Measurements from ENCODE around the gene EFNA2. TPM values are rescaled to one million over a fixed set of nuclear protein-coding genes. Genes with fewer than 3 reads are reported as not detected.
A peak's percentile ranks its signal among the peaks of the same experiment; 100 is the strongest.
"Not testable (repeated sequence)": the region's sequence is repeated elsewhere in the genome, so short reads cannot be mapped to it uniquely, and the experiment has no call there.

Gene EFNA2
- total and polyA plus RNA-seq, 2 experiments from 2014 or later: 2.7 to 10.3 TPM

DNA sequence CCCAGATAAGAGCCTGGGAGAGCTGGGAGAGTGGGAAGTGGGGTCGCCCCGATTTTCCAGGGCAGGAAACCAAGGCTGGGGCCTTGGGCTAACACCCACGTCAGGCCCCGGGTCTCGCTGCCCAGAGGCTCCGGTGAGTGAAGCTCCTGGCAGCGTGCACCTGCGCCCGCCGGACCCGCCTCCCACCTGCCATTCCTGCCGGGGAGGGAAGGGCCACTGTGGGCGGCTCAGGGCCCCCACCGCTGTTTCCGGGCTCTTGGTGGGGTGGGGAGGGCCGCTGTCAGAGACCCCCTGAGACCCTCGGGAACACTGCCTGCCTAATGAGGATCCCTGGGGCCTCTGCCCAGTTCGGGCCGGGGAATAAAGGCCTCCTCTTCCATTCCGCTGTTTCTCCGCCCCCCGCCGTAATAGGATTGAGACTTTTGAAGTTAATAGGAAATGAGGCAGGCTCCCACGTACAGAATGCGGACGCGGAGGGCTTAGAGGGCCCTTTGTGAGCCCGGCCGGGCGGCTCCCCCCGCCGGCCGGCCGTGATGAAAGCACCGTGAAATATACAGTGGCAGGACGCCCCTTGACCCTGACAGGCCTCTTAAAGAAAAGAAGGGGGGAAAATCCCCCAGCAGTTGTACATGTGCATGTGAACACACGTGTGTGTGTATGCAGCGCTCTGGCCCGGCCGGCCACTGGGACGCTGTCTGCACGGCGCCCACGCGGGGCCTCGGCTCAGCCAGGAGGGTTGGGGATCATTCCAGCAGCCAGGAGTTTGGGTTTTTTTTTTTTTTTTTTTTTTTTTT, 33.2 kb downstream of the EFNA2 start:
- Histone ChIP-seq H3K27ac (ENCODE audit: low read depth) (no peak overlapping the region), H4K20me1 (replicated peaks; ENCODE audit: insufficient read depth) (no peaks in the 10 kb centered on the region; the same call in 1 of the 2 replicates), H3K27me3 (ENCODE audit: insufficient read depth) (peaks cover 9% of the 10 kb centered on the region; the same call in 1 of the 2 replicates), H3K36me3 (ENCODE audit: insufficient read depth) (no peaks in the 10 kb centered on the region), H3K4me1 (ENCODE audit: insufficient read depth) (no peaks in the 10 kb centered on the region), H3K4me2 (no peak overlapping the region), H2AFZ (peak overlapping the region; percentile 52; the same call in 1 of the 2 replicates), H3F3A (replicated peaks; ENCODE audit: low read depth) (0 out of 2 replicates have a peak, but pooled peaks cover 2% of the 10 kb centered on the region), H3K79me2 (replicated peaks; ENCODE audit: insufficient read depth) (no peaks in the 10 kb centered on the region), H3K4me3 (no peak overlapping the region), H3K9me2 (ENCODE audit: insufficient read depth) (no peaks in the 10 kb centered on the region)
- Mint-ChIP-seq H3K4me1 (no peaks in the 10 kb centered on the region; the same call in 2 of the 3 replicates), H3K9me3 (no peaks in the 10 kb centered on the region), H3K27me3 (ENCODE audit: insufficient read depth, low read depth, poor library complexity) (peaks cover 26% of the 10 kb centered on the region), H3K27ac (no peak overlapping the region), H3K4me3 (no peak overlapping the region), H3K36me3 (ENCODE audit: low read depth) (no peaks in the 10 kb centered on the region)
- peak; percentile 12 for ATAC-seq
- no peak for TF ChIP-seq EZH2 (IDR thresholded peaks at IDR 0.05; ENCODE audit: low read depth, unreplicated experiment)
- TF ChIP-seq, protein P1, sequence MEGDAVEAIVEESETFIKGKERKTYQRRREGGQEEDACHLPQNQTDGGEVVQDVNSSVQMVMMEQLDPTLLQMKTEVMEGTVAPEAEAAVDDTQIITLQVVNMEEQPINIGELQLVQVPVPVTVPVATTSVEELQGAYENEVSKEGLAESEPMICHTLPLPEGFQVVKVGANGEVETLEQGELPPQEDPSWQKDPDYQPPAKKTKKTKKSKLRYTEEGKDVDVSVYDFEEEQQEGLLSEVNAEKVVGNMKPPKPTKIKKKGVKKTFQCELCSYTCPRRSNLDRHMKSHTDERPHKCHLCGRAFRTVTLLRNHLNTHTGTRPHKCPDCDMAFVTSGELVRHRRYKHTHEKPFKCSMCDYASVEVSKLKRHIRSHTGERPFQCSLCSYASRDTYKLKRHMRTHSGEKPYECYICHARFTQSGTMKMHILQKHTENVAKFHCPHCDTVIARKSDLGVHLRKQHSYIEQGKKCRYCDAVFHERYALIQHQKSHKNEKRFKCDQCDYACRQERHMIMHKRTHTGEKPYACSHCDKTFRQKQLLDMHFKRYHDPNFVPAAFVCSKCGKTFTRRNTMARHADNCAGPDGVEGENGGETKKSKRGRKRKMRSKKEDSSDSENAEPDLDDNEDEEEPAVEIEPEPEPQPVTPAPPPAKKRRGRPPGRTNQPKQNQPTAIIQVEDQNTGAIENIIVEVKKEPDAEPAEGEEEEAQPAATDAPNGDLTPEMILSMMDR (conservative IDR thresholded peaks at IDR 0.05; ENCODE audit: low read depth in 2 of 2): peak in 1 of 2 experiments; percentile 18; a peak in 1 of 4 replicates
- peak; percentile 52 for DNase-seq (ENCODE audit: low spot score)

DNA sequence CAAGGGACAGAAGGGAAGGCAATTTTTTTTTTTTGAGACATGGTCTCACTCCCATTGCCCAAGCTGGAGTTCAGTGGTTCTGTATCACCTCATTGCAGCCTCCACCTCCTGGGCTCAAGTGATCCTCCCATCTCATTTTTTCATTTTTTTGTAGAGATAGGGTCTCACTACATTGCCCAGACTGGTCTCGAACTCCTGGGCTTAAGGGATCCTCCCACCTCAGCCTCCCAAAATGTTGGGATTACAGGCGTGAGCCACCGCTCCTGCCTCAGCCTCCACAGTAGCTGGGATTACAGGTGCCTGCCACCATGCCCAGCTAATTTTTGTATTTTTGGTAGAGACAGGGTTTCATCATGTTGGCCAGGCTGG, 34.6 kb downstream of the EFNA2 start:
- H3K9me3 Mint-ChIP-seq; H3F3A ChIP-seq (replicated peaks; ENCODE audit: low read depth); H2AFZ ChIP-seq; H3K79me2 ChIP-seq (replicated peaks; ENCODE audit: insufficient read depth); H3K4me2 ChIP-seq; H3K36me3 Mint-ChIP-seq (ENCODE audit: low read depth); ATAC-seq; H3K4me3 Mint-ChIP-seq; H3K27ac Mint-ChIP-seq; H4K20me1 ChIP-seq (replicated peaks; ENCODE audit: insufficient read depth); H3K4me1 Mint-ChIP-seq; H3K36me3 ChIP-seq (ENCODE audit: insufficient read depth); H3K4me1 ChIP-seq (ENCODE audit: insufficient read depth); H3K4me3 ChIP-seq; H3K9me2 ChIP-seq (ENCODE audit: insufficient read depth); H3K27ac ChIP-seq (ENCODE audit: low read depth); DNase-seq (ENCODE audit: low spot score): not testable (repeated sequence)
- H3K27me3 Mint-ChIP-seq (ENCODE audit: insufficient read depth, low read depth, poor library complexity): peaks cover 25% of the 10 kb centered on the region
- H3K27me3 ChIP-seq (ENCODE audit: insufficient read depth): peaks cover 19% of the 10 kb centered on the region; the same call in 1 of the 2 replicates

DNA sequence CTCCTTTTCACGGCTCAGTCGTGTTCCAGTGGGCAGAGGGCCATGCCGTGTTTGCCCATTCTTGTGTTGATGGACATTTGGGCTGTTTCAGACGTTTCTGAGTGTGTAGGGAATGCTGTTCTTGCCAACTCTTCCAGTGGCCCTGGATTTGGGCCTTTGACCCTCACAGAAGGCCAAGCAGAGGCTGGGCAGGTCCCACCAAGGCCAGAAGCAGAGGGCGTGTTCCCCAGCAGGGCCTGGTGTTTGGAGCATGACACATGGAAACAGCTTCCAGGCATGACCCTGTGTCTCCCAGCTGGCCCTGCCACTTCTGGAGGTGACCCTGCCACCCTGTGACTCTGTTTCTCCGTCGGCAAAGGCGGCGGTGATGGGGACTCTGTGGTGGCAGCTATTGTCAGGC, 35.9 kb downstream of the EFNA2 start:
- H3K79me2 ChIP-seq (replicated peaks; ENCODE audit: insufficient read depth): no peaks in the 10 kb centered on the region
- DNase-seq (ENCODE audit: low spot score): no peak
- no peaks in the 10 kb centered on the region for H3K9me2 ChIP-seq (ENCODE audit: insufficient read depth)
- H3K27ac ChIP-seq (ENCODE audit: low read depth): no peak overlapping the region
- peaks cover 13% of the 10 kb centered on the region; the same call in 1 of the 2 replicates for H3K27me3 ChIP-seq (ENCODE audit: insufficient read depth)
- H3K9me3 Mint-ChIP-seq: no peaks in the 10 kb centered on the region
- H3K27ac Mint-ChIP-seq: no peak overlapping the region
- no peaks in the 10 kb centered on the region for H4K20me1 ChIP-seq (replicated peaks; ENCODE audit: insufficient read depth)
- H3K36me3 ChIP-seq (ENCODE audit: insufficient read depth): no peaks in the 10 kb centered on the region
- H3K4me2 ChIP-seq: no peak overlapping the region
- no peaks in the 10 kb centered on the region for H3F3A ChIP-seq (replicated peaks; ENCODE audit: low read depth)
- H3K36me3 Mint-ChIP-seq (ENCODE audit: low read depth): no peaks in the 10 kb centered on the region
- H3K4me1 Mint-ChIP-seq: peaks cover 2% of the 10 kb centered on the region; the same call in 1 of the 3 replicates
- ATAC-seq: no peak
- H3K27me3 Mint-ChIP-seq (ENCODE audit: insufficient read depth, low read depth, poor library complexity): peaks cover 24% of the 10 kb centered on the region
- H3K4me1 ChIP-seq (ENCODE audit: insufficient read depth): no peaks in the 10 kb centered on the region
- H3K4me3 Mint-ChIP-seq: no peak overlapping the region; the same call in 2 of the 3 replicates
- no peak overlapping the region for H3K4me3 ChIP-seq
- no peak overlapping the region for H2AFZ ChIP-seq
- no peak for TF ChIP-seq ZNF331 (CRISPR knock-in tag; IDR thresholded peaks at IDR 0.05; ENCODE audit: low read depth)
- no peak for TF ChIP-seq NANOG (IDR thresholded peaks at IDR 0.05; ENCODE audit: borderline replicate concordance)
- no peak for TF ChIP-seq EZH2 (IDR thresholded peaks at IDR 0.05; ENCODE audit: low read depth, unreplicated experiment)
- TF ChIP-seq, protein P1 (conservative IDR thresholded peaks at IDR 0.05; ENCODE audit: low read depth in 2 of 2): no peak
- no peak for TF ChIP-seq EZH2phosphoT487 (IDR thresholded peaks at IDR 0.05; ENCODE audit: unreplicated experiment)
- no peak for TF ChIP-seq CREB1 (CRISPR knock-in tag; IDR thresholded peaks at IDR 0.05; ENCODE audit: low read depth)

Measured in GM23338 (cell line).